ENCODE results near the gene ME3.
"Not testable (repeated sequence)": the region's sequence is repeated elsewhere in the genome, so short reads cannot be mapped to it uniquely, and the experiment has no call there.

The ME3 gene

GRCh38 chr11:86444981-86445380 lies 227.4 kb downstream of the ME3 start:
- no peak for DNase-seq (ENCODE audit: extremely low read depth in 1 of 2, low read depth in 1 of 2)

- DNase-seq (ENCODE audit: extremely low read depth in 1 of 2, low read depth in 1 of 2): no peak
These were observed 229.0 kb downstream of the ME3 start for GRCh38 chr11:86443415-86443814.

- no peak for DNase-seq (ENCODE audit: extremely low read depth in 1 of 2, low read depth in 1 of 2)
These were observed 229.6 kb downstream of the ME3 start for GRCh38 chr11:86442827-86443226.

- DNase-seq (ENCODE audit: extremely low read depth in 1 of 2, low read depth in 1 of 2): no peak
These were observed 230.0 kb downstream of the ME3 start for GRCh38 chr11:86442420-86442819.

- no peak for DNase-seq (ENCODE audit: extremely low read depth in 1 of 2, low read depth in 1 of 2)
These were observed 231.6 kb downstream of the ME3 start for GRCh38 chr11:86440843-86441242.

GRCh38 chr11:86440305-86440716 lies 232.1 kb downstream of the ME3 start:
- no peak for DNase-seq (ENCODE audit: extremely low read depth in 1 of 2, low read depth in 1 of 2)

GRCh38 chr11:86438685-86439084 lies 233.7 kb downstream of the ME3 start:
- DNase-seq (ENCODE audit: extremely low read depth in 1 of 2, low read depth in 1 of 2): no peak

- DNase-seq (ENCODE audit: extremely low read depth in 1 of 2, low read depth in 1 of 2): no peak
These were observed 236.7 kb downstream of the ME3 start for GRCh38 chr11:86435711-86436110.

GRCh38 chr11:86433361-86434095 lies 238.9 kb downstream of the ME3 start:
- not testable (repeated sequence) for DNase-seq (ENCODE audit: extremely low read depth in 1 of 2, low read depth in 1 of 2)

GRCh38 chr11:86431258-86431657 lies 241.2 kb downstream of the ME3 start:
- DNase-seq (ENCODE audit: extremely low read depth in 1 of 2, low read depth in 1 of 2): no peak

GRCh38 chr11:86427441-86427840 lies 245.0 kb downstream of the ME3 start:
- DNase-seq (ENCODE audit: extremely low read depth in 1 of 2, low read depth in 1 of 2): no peak

GRCh38 chr11:86423488-86423887 lies 248.9 kb downstream of the ME3 start:
- DNase-seq (ENCODE audit: extremely low read depth in 1 of 2, low read depth in 1 of 2): not testable (repeated sequence)

GRCh38 chr11:86422371-86422770 lies 250.0 kb downstream of the ME3 start:
- no peak for DNase-seq (ENCODE audit: extremely low read depth in 1 of 2, low read depth in 1 of 2)

GRCh38 chr11:86421946-86422345 lies 250.5 kb downstream of the ME3 start:
- no peak for DNase-seq (ENCODE audit: extremely low read depth in 1 of 2, low read depth in 1 of 2)

- no peak for DNase-seq (ENCODE audit: extremely low read depth in 1 of 2, low read depth in 1 of 2)
These were observed 253.5 kb downstream of the ME3 start for GRCh38 chr11:86418917-86419316.

GRCh38 chr11:86418513-86418912 lies 253.9 kb downstream of the ME3 start:
- DNase-seq (ENCODE audit: extremely low read depth in 1 of 2, low read depth in 1 of 2): no peak

- DNase-seq (ENCODE audit: extremely low read depth in 1 of 2, low read depth in 1 of 2): no peak
These were observed 254.3 kb downstream of the ME3 start for GRCh38 chr11:86418106-86418505.

GRCh38 chr11:86416951-86417350 lies 255.5 kb downstream of the ME3 start:
- not testable (repeated sequence) for DNase-seq (ENCODE audit: extremely low read depth in 1 of 2, low read depth in 1 of 2)

GRCh38 chr11:86416494-86416893 lies 255.9 kb downstream of the ME3 start:
- no peak for DNase-seq (ENCODE audit: extremely low read depth in 1 of 2, low read depth in 1 of 2)

GRCh38 chr11:86415026-86415425 lies 257.4 kb downstream of the ME3 start:
- DNase-seq (ENCODE audit: extremely low read depth in 1 of 2, low read depth in 1 of 2): no peak

- DNase-seq (ENCODE audit: extremely low read depth in 1 of 2, low read depth in 1 of 2): no peak
These were observed 258.4 kb downstream of the ME3 start for GRCh38 chr11:86414032-86414431.

GRCh38 chr11:86408845-86409244 lies 263.6 kb downstream of the ME3 start:
- no peak for DNase-seq (ENCODE audit: extremely low read depth in 1 of 2, low read depth in 1 of 2)

- no peak for DNase-seq (ENCODE audit: extremely low read depth in 1 of 2, low read depth in 1 of 2)
These were observed 269.0 kb downstream of the ME3 start for GRCh38 chr11:86403458-86403857.

All from activated CD8-positive, alpha-beta memory T cell treated with anti-CD3 and anti-CD28 coated beads for 1 hour (primary cell).